IMR-90 (cell line): ENCODE data around the gene FOXN3. TPM values are rescaled to one million over a fixed set of nuclear protein-coding genes. Genes with fewer than 3 reads are reported as not detected.

ENCODE experiments used
- ATAC-seq: fragments of 200-7000 bp; cut with Tn5 transposase; 2 replicates; pipeline ENCODE4 v1.9.1; 2020; ENCODE audit warnings: low read depth, mild to moderate bottlenecking, moderate library complexity
- BruUV-seq: library from RNA; stranded (reverse); fragments of 400-500 nt; replicated peaks from 2 replicates; lab custom pipeline; 2021; lab: Mats Ljungman, UMichigan
- CTCF ChIA-PET: fragments of 300-600 bp; formaldehyde crosslinking; extraction: SDS; loops from one replicate; lab custom pipeline; 2021; ENCODE audit warnings: antibody characterized with exemption; lab: Yijun Ruan, JAX
- POLR2A ChIA-PET: fragments of 300-600 bp; sonication (Branson Sonifier 250); formaldehyde crosslinking; loops from one replicate; lab custom pipeline; 2022; ENCODE audit warnings: antibody characterized with exemption; ENCODE audit not compliant: unreplicated experiment; lab: Charles Lee
- DNase-seq: peaks from one replicate; pipeline ENCODE4 v3.0.0; 2013
- H2AFZ ChIP-seq: replicated peaks from 2 replicates; pipeline ENCODE3; 2013; ENCODE audit warnings: low read length, mild to moderate bottlenecking; ENCODE audit not compliant: poor library complexity
- H2AK5ac ChIP-seq: 2 replicates; pipeline ENCODE4 v1.6.1; 2013; ENCODE audit warnings: low read depth, low read length, inconsistent platforms
- H2AK9ac ChIP-seq: replicated peaks from 2 replicates; pipeline ENCODE3; 2013; ENCODE audit warnings: mild to moderate bottlenecking, low read depth, low read length, moderate library complexity; ENCODE audit not compliant: poor library complexity
- H2BK120ac ChIP-seq: 2 replicates; pipeline ENCODE4 v1.6.1; 2013; ENCODE audit warnings: low read depth, low read length, inconsistent platforms
- H2BK15ac ChIP-seq: 3 replicates; pipeline ENCODE4 v1.6.1; 2013; ENCODE audit warnings: low read depth, low read length, inconsistent platforms
- H2BK20ac ChIP-seq: 2 replicates; pipeline ENCODE4 v1.6.1; 2013; ENCODE audit warnings: low read depth, mild to moderate bottlenecking, inconsistent platforms, low read length, moderate library complexity
- H2BK5ac ChIP-seq: 2 replicates; pipeline ENCODE4 v1.6.1; 2013; ENCODE audit warnings: mild to moderate bottlenecking, low read depth, low read length, inconsistent platforms; ENCODE audit not compliant: poor library complexity, severe bottlenecking
- H3K14ac ChIP-seq: replicated peaks from 2 replicates; pipeline ENCODE4 v1.6.1; 2013; ENCODE audit warnings: low read depth, low read length, inconsistent platforms
- H3K18ac ChIP-seq: 2 replicates; pipeline ENCODE4 v1.6.1; 2013; ENCODE audit warnings: low read depth, low read length, control low read depth
- H3K23ac ChIP-seq: 2 replicates; pipeline ENCODE4 v1.6.1; 2013; ENCODE audit warnings: low read depth, low read length, inconsistent platforms
- H3K27ac ChIP-seq: 2 replicates; pipeline ENCODE4 v1.5.1; 2013; ENCODE audit warnings: mild to moderate bottlenecking, control low read depth, low read length; ENCODE audit not compliant: insufficient read depth
- H3K27me3 ChIP-seq: 2 replicates; pipeline ENCODE4 v1.6.1; 2013; ENCODE audit warnings: low read length; ENCODE audit not compliant: control insufficient read depth, insufficient read depth
- H3K36me3 ChIP-seq: 2 replicates; pipeline ENCODE4 v1.6.1; 2013; ENCODE audit warnings: low read length, mixed read lengths; ENCODE audit not compliant: control insufficient read depth, insufficient read depth
- H3K4ac ChIP-seq: 2 replicates; pipeline ENCODE4 v1.6.1; 2013; ENCODE audit warnings: low read depth, low read length, inconsistent platforms
- H3K4me1 ChIP-seq: 2 replicates; pipeline ENCODE4 v1.6.1; 2013; ENCODE audit warnings: low read length, mixed read lengths; ENCODE audit not compliant: control insufficient read depth, insufficient read depth
- H3K4me2 ChIP-seq: 2 replicates; pipeline ENCODE4 v1.6.1; 2013; ENCODE audit warnings: low read depth, mild to moderate bottlenecking, control low read depth, low read length, moderate library complexity
- H3K4me3 ChIP-seq: 2 replicates; pipeline ENCODE4 v1.5.1; 2013; ENCODE audit warnings: low read depth, mild to moderate bottlenecking, control low read depth, low read length, moderate library complexity; ENCODE audit not compliant: insufficient read depth
- H3K56ac ChIP-seq: 2 replicates; pipeline ENCODE4 v1.6.1; 2013; ENCODE audit warnings: low read length, inconsistent platforms; ENCODE audit not compliant: insufficient read depth; ENCODE audit errors: extremely low read depth
- H3K79me1 ChIP-seq, 2 experiments: 2 replicates each; pipeline ENCODE4 v1.6.1; 2013; ENCODE audit warnings: low read length in 2 of 2, inconsistent platforms in 1 of 2, low read depth in 1 of 2
- H3K9ac ChIP-seq: 2 replicates; pipeline ENCODE4 v1.6.1; 2013; ENCODE audit warnings: low read depth, low read length, control low read depth
- H3K9me1 ChIP-seq: 2 replicates; pipeline ENCODE4 v1.6.1; 2013; ENCODE audit warnings: low read length, inconsistent platforms; ENCODE audit not compliant: insufficient read depth
- H3K9me3 ChIP-seq: 2 replicates; pipeline ENCODE4 v1.6.1; 2013; ENCODE audit warnings: low read length; ENCODE audit not compliant: control insufficient read depth, insufficient read depth
- H4K20me1 ChIP-seq: 2 replicates; pipeline ENCODE4 v1.6.1; 2013; ENCODE audit warnings: low read length, inconsistent platforms; ENCODE audit not compliant: insufficient read depth
- H4K5ac ChIP-seq: 2 replicates; pipeline ENCODE4 v1.6.1; 2013; ENCODE audit warnings: mild to moderate bottlenecking, low read depth, low read length, control low read depth
- H4K8ac ChIP-seq, 2 experiments: 2 replicates each; pipeline ENCODE4 v1.6.1; 2013; ENCODE audit warnings: low read depth in 2 of 2, low read length in 2 of 2, control low read depth in 1 of 2, inconsistent platforms in 1 of 2
- H4K91ac ChIP-seq: 2 replicates; pipeline ENCODE4 v1.6.1; 2013; ENCODE audit warnings: low read depth, low read length, inconsistent platforms; ENCODE audit not compliant: insufficient read depth
- BHLHE40 ChIP-seq: fragments of 150-350 bp; IDR thresholded peaks from 2 replicates; pipeline ENCODE4 v1.6.1; 2016; ENCODE audit warnings: mild to moderate bottlenecking, low read depth, low read length
- CEBPB ChIP-seq: IDR thresholded peaks from 2 replicates; pipeline ENCODE4 v1.6.1; 2012; ENCODE audit warnings: low read depth, low read length, improper control_type of control experiment
- CTCF ChIP-seq: conservative IDR thresholded peaks from 2 replicates; pipeline ENCODE4 v1.5.1; 2012; ENCODE audit warnings: mild to moderate bottlenecking, low read depth, low read length, improper control_type of control experiment
- RAD21 ChIP-seq: IDR thresholded peaks from 2 replicates; pipeline ENCODE4 v1.6.1; 2012; ENCODE audit warnings: low read length, improper control_type of control experiment
- RFX5 ChIP-seq: IDR thresholded peaks from 2 replicates; pipeline ENCODE4 v1.8.0; 2012; ENCODE audit warnings: low read depth, mild to moderate bottlenecking, low read length, moderate library complexity
- whole genome bisulfite sequencing, 2 experiments: methylation state at CpG; one replicate each; pipeline versions ENCODE4 v1.1.5 to v1.1.7; 2013; ENCODE audit warnings: missing lambda C conversion rate in 2 of 2; ENCODE audit not compliant: insufficient read length in 1 of 2; ENCODE audit errors: extremely low coverage in 2 of 2; 5-methylcytosine and 5-hydroxymethylcytosine counted together
- dilution Hi-C: fragments of 300-500 bp; cut with HindIII; formaldehyde crosslinking; loops from one replicate; pipeline ENCODE4 v1.14.3; 2018; ENCODE audit warnings: low sequenced_read_pairs; ENCODE audit not compliant: unreplicated experiment
- in situ Hi-C: fragments of 300-500 bp; cut with MboI; formaldehyde crosslinking; loops from 3 replicates; pipeline ENCODE4 v1.14.3; 2019; ENCODE audit warnings: low sequenced_read_pairs, inconsistent platforms, mixed read lengths
- intact Hi-C: fragments of 100-400 bp; cut with micrococcal nuclease; formaldehyde crosslinking; loops from 2 replicates; pipeline ENCODE4 v1.10.0; 2022
- polyA plus RNA-seq, 3 experiments: library from polyadenylated mRNA; depleted of rRNA; stranded (reverse); fragments of >200 nt; gene quantifications; 2 replicates each; pipeline ENCODE4 v1.2.3, GENCODE V29; 2012; ENCODE audit warnings: low replicate concordance in 1 of 3
- total RNA-seq: library from RNA; depleted of rRNA; stranded (reverse); fragments of >200 nt; gene quantifications from 2 replicates; pipeline ENCODE4 v1.2.3, GENCODE V29; 2012

The FOXN3 gene
- total and polyA plus RNA-seq, 2 of the 4 experiments (the other 2 are of a cell fraction): 22.6 to 33.7 TPM

- Histone ChIP-seq H3K79me1 (peaks cover 13 to 18% of the 10 kb centered on the region in 2 experiments; a peak in 3 of 4 replicates), H3K9me1 (peaks cover 11% of the 10 kb centered on the region), H3K27ac (no peak overlapping the region), H2AK5ac (no peak overlapping the region), H4K91ac (no peak overlapping the region), H3K36me3 (peaks cover 2% of the 10 kb centered on the region; the same call in 1 of the 2 replicates), H2BK20ac (no peak overlapping the region), H3K4ac (no peak overlapping the region), H3K56ac (no peak overlapping the region), H2BK120ac (no peak overlapping the region), H2AFZ (no peak overlapping the region), H3K4me2 (no peak overlapping the region), H3K27me3 (no peaks in the 10 kb centered on the region), H3K9me3 (no peaks in the 10 kb centered on the region), H2AK9ac (no peak overlapping the region), H4K5ac (no peak overlapping the region), H3K9ac (no peak overlapping the region), H3K4me3 (no peak overlapping the region), H3K23ac (no peak overlapping the region), H2BK15ac (no peak overlapping the region), H3K14ac (no peak overlapping the region), H2BK5ac (no peak overlapping the region), H4K20me1 (no peaks in the 10 kb centered on the region), H3K4me1 (peaks cover 17% of the 10 kb centered on the region), H3K18ac (no peak overlapping the region), H4K8ac (no peak overlapping the region)
- no TSS peak for BruUV-seq
- in situ Hi-C loops (no loop called here), intact Hi-C loops (no loop called here), dilution Hi-C loops (no loop called here)
- TF ChIP-seq CTCF (no peak), BHLHE40 (no peak), RAD21 (no peak), CEBPB (no peak), RFX5 (no peak)
- WGBS, 2 experiments: 95% methylated on average over 3 of the region's 14 CpGs; no CpG with 5 or more reads in 1 of the 2 experiments
- ChIA-PET POLR2A (no interaction called here), CTCF (no interaction called here)
- no peak for DNase-seq
- no peak for ATAC-seq
Observed at GRCh38 chr14:89447182-89447944, 30.3 kb upstream of the FOXN3 start.
